HepG2 (cell line): ENCODE data around the gene PCBP1. TPM values are rescaled to one million over a fixed set of nuclear protein-coding genes. Genes with fewer than 3 reads are reported as not detected.
A peak's percentile ranks its signal among the peaks of the same experiment; 100 is the strongest.

Experiments used
- ATF2 ChIP-seq: sonication (generic); formaldehyde crosslinking; IDR thresholded peaks from 2 replicates; pipeline ENCODE4 v1.4.0; 2020; ENCODE audit warnings: missing genetic modification reagents
- ATF7 ChIP-seq, 2 experiments: fragments of 450-650 bp in 1 of 2; sonication (generic) in 1 of 2; formaldehyde crosslinking in 1 of 2; IDR thresholded peaks; 2 replicates each; pipeline versions ENCODE4 v1.4.0 to v1.6.1; 2016 to 2020; ENCODE audit warnings: antibody characterized with exemption in 1 of 2, mild to moderate bottlenecking in 1 of 2, missing genetic modification reagents in 1 of 2
- BATF2 ChIP-seq: sonication (generic); formaldehyde crosslinking; IDR thresholded peaks from 2 replicates; pipeline ENCODE4 v1.8.0; 2022; ENCODE audit warnings: mild to moderate bottlenecking, missing genetic modification reagents, moderate library complexity
- CBFB ChIP-seq: sonication (generic); formaldehyde crosslinking; IDR thresholded peaks from 2 replicates; pipeline ENCODE4 v1.4.0; 2020; ENCODE audit warnings: missing genetic modification reagents
- CEBPG ChIP-seq: IDR thresholded peaks from 2 replicates; pipeline ENCODE4 v1.6.1; 2016
- CHD4 ChIP-seq: fragments of 200-600 bp; sonication (generic); IDR thresholded peaks from 2 replicates; pipeline ENCODE4 v1.7.0; 2017; ENCODE audit warnings: mild to moderate bottlenecking, low read length, borderline replicate concordance
- ERF ChIP-seq: IDR thresholded peaks from 2 replicates; pipeline ENCODE4 v1.6.1; 2018; ENCODE audit warnings: missing biosample characterization, missing genetic modification reagents
- FOSL2 ChIP-seq: sonication (generic); formaldehyde crosslinking; IDR thresholded peaks from 2 replicates; pipeline ENCODE4 v1.4.0; 2020; ENCODE audit warnings: missing genetic modification reagents
- HNF1B ChIP-seq: sonication (generic); formaldehyde crosslinking; IDR thresholded peaks from 2 replicates; pipeline ENCODE4 v1.5.1; 2020; ENCODE audit warnings: mild to moderate bottlenecking, moderate library complexity, missing genetic modification reagents
- MBD4 ChIP-seq: IDR thresholded peaks from 2 replicates; pipeline ENCODE4 v1.6.1; 2012; ENCODE audit warnings: low read length, inconsistent platforms, borderline replicate concordance
- NR1H2 ChIP-seq: sonication (generic); formaldehyde crosslinking; IDR thresholded peaks from 2 replicates; pipeline ENCODE4 v1.8.1; 2022; ENCODE audit warnings: low read depth, missing genetic modification reagents, borderline replicate concordance
- POGZ ChIP-seq: sonication (generic); formaldehyde crosslinking; IDR thresholded peaks from 2 replicates; pipeline ENCODE4 v1.4.0; 2020; ENCODE audit warnings: mild to moderate bottlenecking, missing genetic modification reagents
- POLR2G ChIP-seq: fragments of 200-400 bp; formaldehyde crosslinking; IDR thresholded peaks from 2 replicates; pipeline ENCODE4 v1.6.1; 2018; ENCODE audit warnings: mild to moderate bottlenecking, low read depth, low read length, moderate library complexity
- SALL1 ChIP-seq: sonication (generic); formaldehyde crosslinking; IDR thresholded peaks from 2 replicates; pipeline ENCODE4 v1.8.0; 2022; ENCODE audit warnings: mild to moderate bottlenecking, missing genetic modification reagents
- SOX6 ChIP-seq, 2 experiments: fragments of 450-650 bp in 1 of 2; sonication (generic) in 1 of 2; formaldehyde crosslinking in 1 of 2; IDR thresholded peaks; 2 replicates each; pipeline versions ENCODE4 v1.4.0 to v1.6.1; 2017 to 2020; ENCODE audit warnings: antibody characterized with exemption in 1 of 2, mild to moderate bottlenecking in 1 of 2, missing genetic modification reagents in 1 of 2
- TBP ChIP-seq: sonication (generic); formaldehyde crosslinking; IDR thresholded peaks from 2 replicates; pipeline ENCODE4 v1.5.0; 2020; ENCODE audit warnings: missing genetic modification reagents
- TRIM22 ChIP-seq: fragments of 450-650 bp; IDR thresholded peaks from 2 replicates; pipeline ENCODE4 v1.6.1; 2017
- ZC3H13 ChIP-seq: sonication (generic); formaldehyde crosslinking; IDR thresholded peaks from 2 replicates; pipeline ENCODE4 v1.8.1; 2023; ENCODE audit warnings: mild to moderate bottlenecking, missing genetic modification reagents, moderate library complexity
- ZGPAT ChIP-seq: IDR thresholded peaks from 2 replicates; pipeline ENCODE4 v1.6.1; 2016; ENCODE audit warnings: mild to moderate bottlenecking
- ZNF205 ChIP-seq: IDR thresholded peaks from 2 replicates; pipeline ENCODE4 v1.6.1; 2018; ENCODE audit warnings: missing biosample characterization, missing genetic modification reagents
- ZNF451 ChIP-seq: sonication (generic); formaldehyde crosslinking; IDR thresholded peaks from 2 replicates; pipeline ENCODE4 v1.5.0; 2020; ENCODE audit warnings: mild to moderate bottlenecking, missing genetic modification reagents
- ZNF496 ChIP-seq: sonication (generic); formaldehyde crosslinking; IDR thresholded peaks from 2 replicates; pipeline ENCODE4 v1.8.1; 2023; ENCODE audit warnings: mild to moderate bottlenecking, moderate library complexity, missing genetic modification reagents; ENCODE audit not compliant: insufficient replicate concordance
- ZNF879 ChIP-seq: sonication (generic); formaldehyde crosslinking; IDR thresholded peaks from 2 replicates; pipeline ENCODE4 v1.8.1; 2023; ENCODE audit warnings: missing genetic modification reagents
- ZSCAN9 ChIP-seq: IDR thresholded peaks from 2 replicates; pipeline ENCODE4 v1.6.1; 2016; ENCODE audit warnings: borderline replicate concordance
- polyA plus RNA-seq, 8 experiments: library from polyadenylated mRNA; depleted of rRNA in 3 of 8; stranded (reverse) in 7 of 8; unstranded in 1 of 8; fragments of >200 nt; fragmentation: Illumina TruSeq in 4 of 8; extraction: Trizol in 4 of 8; gene quantifications; 2 replicates each; pipeline versions ENCODE4 v1.2.1 to v1.2.3, GENCODE V29; 2011 to 2016; ENCODE audit warnings: low read depth in 4 of 8, missing spikeins in 1 of 8, mixed read lengths in 1 of 8; ENCODE audit not compliant: insufficient read depth in 1 of 8
- total RNA-seq, 5 experiments: library from RNA; depleted of rRNA; stranded (reverse); fragments of >200 nt; fragmentation: Illumina TruSeq; extraction: Trizol; gene quantifications; 2 replicates each; pipeline ENCODE4 v1.2.3, GENCODE V29; 2016; ENCODE audit warnings: low read depth in 1 of 5

The PCBP1 gene
- total and polyA plus RNA-seq, 2 of the 13 experiments (the other 11 are each of a cell fraction or from before 2014, with no cell fraction given): 32.0 to 137 TPM

- TF ChIP-seq POGZ (CRISPR knock-in tag) (peak; percentile 66), ZGPAT (CRISPR knock-in tag) (peak; percentile 51), ERF (CRISPR knock-in tag) (0 out of 2 replicates have a peak, but pooled peaks have one; percentile 42), TBP (CRISPR knock-in tag) (no peak), NR1H2 (CRISPR knock-in tag) (no peak), ZSCAN9 (CRISPR knock-in tag) (peak; percentile 40; the same call in 1 of the 2 replicates), ATF7 (IDR thresholded peaks at IDR 0.05) (peak; percentile 27; the same call in 1 of the 2 replicates), ATF7 (CRISPR knock-in tag; IDR thresholded peaks at IDR 0.05) (no peak), ZC3H13 (CRISPR knock-in tag) (no peak), SALL1 (CRISPR knock-in tag) (peak; percentile 79), CEBPG (CRISPR knock-in tag) (peak; percentile 89), POLR2G (no peak), ZNF205 (CRISPR knock-in tag) (0 out of 2 replicates have a peak, but pooled peaks have one; percentile 55), SOX6 (IDR thresholded peaks at IDR 0.05) (no peak), SOX6 (CRISPR knock-in tag; IDR thresholded peaks at IDR 0.05) (peak; percentile 68), ZNF879 (CRISPR knock-in tag) (no peak), BATF2 (CRISPR knock-in tag) (no peak), TRIM22 (no peak), ZNF496 (CRISPR knock-in tag) (no peak), HNF1B (0 out of 2 replicates have a peak, but pooled peaks have one; percentile 30), FOSL2 (CRISPR knock-in tag) (peak; percentile 48; the same call in 1 of the 2 replicates), ATF2 (CRISPR knock-in tag) (peak; percentile 35; the same call in 1 of the 2 replicates), MBD4 (0 out of 2 replicates have a peak, but pooled peaks have one; percentile 43), ZNF451 (CRISPR knock-in tag) (no peak), CHD4 (peak; percentile 87), CBFB (0 out of 2 replicates have a peak, but pooled peaks have one; percentile 30)
Measured at GRCh38 chr2:70050631-70051425, 36.4 kb upstream of the PCBP1 start (continued).
